Endodermal cell (in vitro differentiated cells): ENCODE measurements around the gene IKZF5. TPM values are rescaled to one million over a fixed set of nuclear protein-coding genes. Genes with fewer than 3 reads are reported as not detected.
A peak's percentile ranks its signal among the peaks of the same experiment; 100 is the strongest.

Experiments used
- DNase-seq: peaks from one replicate; pipeline ENCODE4 v3.0.0-alpha.2; 2017
- H3K27ac ChIP-seq: 2 replicates; pipeline ENCODE4 v1.5.1; 2013; ENCODE audit warnings: mild to moderate bottlenecking, low read depth, low read length, moderate library complexity
- H3K27me3 ChIP-seq: 2 replicates; pipeline ENCODE4 v1.6.1; 2013; ENCODE audit warnings: mild to moderate bottlenecking, low read length, moderate library complexity; ENCODE audit not compliant: insufficient read depth, control insufficient read depth, poor library complexity, severe bottlenecking
- H3K36me3 ChIP-seq: 2 replicates; pipeline ENCODE4 v1.7.0; 2013; ENCODE audit warnings: mild to moderate bottlenecking, low read length, moderate library complexity; ENCODE audit not compliant: control insufficient read depth, insufficient read depth
- H3K4me1 ChIP-seq: one replicate; pipeline ENCODE4 v1.7.0; 2013; ENCODE audit warnings: low read length; ENCODE audit not compliant: control insufficient read depth, insufficient read depth
- H3K4me3 ChIP-seq: 2 replicates; pipeline ENCODE4 v1.5.1; 2013; ENCODE audit warnings: mild to moderate bottlenecking, low read length, moderate library complexity
- H3K9ac ChIP-seq: 2 replicates; pipeline ENCODE4 v1.6.1; 2013; ENCODE audit warnings: mild to moderate bottlenecking, low read length, moderate library complexity; ENCODE audit not compliant: poor library complexity, severe bottlenecking; ENCODE audit errors: extremely low read depth
- H3K9me3 ChIP-seq: 2 replicates; pipeline ENCODE4 v1.6.1; 2013; ENCODE audit warnings: mild to moderate bottlenecking, low read length, moderate library complexity; ENCODE audit not compliant: control insufficient read depth
- H3K27ac Mint-ChIP-seq: 2 replicates; pipeline ENCODE4 v1.8.0; 2020; ENCODE audit warnings: mixed read lengths
- H3K27me3 Mint-ChIP-seq: 2 replicates; pipeline ENCODE4 v1.8.0; 2021; ENCODE audit warnings: mild to moderate bottlenecking, mixed read lengths; ENCODE audit not compliant: insufficient read depth
- H3K36me3 Mint-ChIP-seq: 2 replicates; pipeline ENCODE4 v1.8.0; 2020; ENCODE audit warnings: low read depth, mixed read lengths
- H3K4me1 Mint-ChIP-seq: 2 replicates; pipeline ENCODE4 v1.8.0; 2020; ENCODE audit warnings: mixed read lengths
- H3K4me3 Mint-ChIP-seq: 2 replicates; pipeline ENCODE4 v1.8.0; 2020; ENCODE audit warnings: mild to moderate bottlenecking, moderate library complexity, mixed read lengths
- H3K9me3 Mint-ChIP-seq: 2 replicates; pipeline ENCODE4 v1.8.0; 2020; ENCODE audit warnings: mild to moderate bottlenecking, mixed read lengths
- CTCF ChIP-seq: fragments of 200-600 bp; sonication (generic); conservative IDR thresholded peaks from 2 replicates; pipeline ENCODE4 v1.5.0; 2021; ENCODE audit warnings: antibody characterized with exemption, mild to moderate bottlenecking
- WGBS, 2 experiments: methylation state at CpG; one replicate each; pipeline versions ENCODE4 v1.1.5 to v1.1.7; 2013; ENCODE audit warnings: missing lambda C conversion rate in 2 of 2, mixed read lengths in 1 of 2; ENCODE audit not compliant: insufficient coverage in 1 of 2, insufficient read length in 1 of 2; 5-methylcytosine and 5-hydroxymethylcytosine counted together
- total RNA-seq, 2 donors: library from RNA; stranded (reverse); fragmentation: NEBNext Ultra II Directional in 1 of 2; extraction: Animal tissue kit (Norgen Biotek cat#: 25700) in 1 of 2; gene quantifications; 2 replicates in 1 of 2; 3 replicates in 1 of 2; pipeline ENCODE4 v1.2.1, GENCODE V29; 2021

Gene IKZF5
- total RNA-seq, 2 donors from 2014 or later, result 10.3 to 14.4 TPM

- H3K27ac Mint-ChIP-seq, result no peak overlapping the region
- Histone ChIP-seq H3K27me3 (no peaks in the 10 kb centered on the region), H3K9me3 (no peaks in the 10 kb centered on the region), H3K36me3 (peaks cover 12% of the 10 kb centered on the region), H3K4me3 (no peak overlapping the region), H3K9ac (no peak overlapping the region), H3K27ac (no peak overlapping the region), H3K4me1 (no peaks in the 10 kb centered on the region)
- H3K4me1 Mint-ChIP-seq, result peaks cover 20% of the 10 kb centered on the region
- no peak for DNase-seq
- H3K36me3 Mint-ChIP-seq, result peaks cover 20% of the 10 kb centered on the region
- no peaks in the 10 kb centered on the region for H3K9me3 Mint-ChIP-seq
- 94 to 100% methylated on average over 2 of the region's 2 CpGs for WGBS, 2 experiments
- no peak for TF ChIP-seq CTCF
- H3K27me3 Mint-ChIP-seq, result no peaks in the 10 kb centered on the region
- H3K4me3 Mint-ChIP-seq, result no peak overlapping the region
Observed at GRCh38 chr10:122984708-122985107, 23.9 kb downstream of the IKZF5 start.

DNA sequence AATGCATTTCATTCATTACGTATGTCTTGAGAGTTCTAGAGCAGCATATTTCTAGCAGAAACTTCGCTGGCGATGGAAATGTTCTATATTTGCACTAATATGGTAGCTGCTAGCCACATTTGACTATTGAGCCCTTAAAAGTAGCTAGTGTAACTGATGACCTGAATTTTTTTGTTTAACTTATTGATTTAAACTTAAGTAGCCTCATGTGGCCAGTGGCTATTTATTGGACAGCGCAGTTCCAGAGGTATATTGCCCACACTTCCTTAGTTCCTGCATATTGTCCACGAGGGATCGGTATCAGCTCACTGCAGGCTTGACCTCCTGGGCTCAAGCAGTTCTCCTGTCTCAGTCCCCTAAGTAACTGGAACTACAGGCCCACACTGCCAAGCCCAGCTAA lies 24.7 kb downstream of the IKZF5 start:
- Histone ChIP-seq H3K27ac (no peak overlapping the region), H3K27me3 (no peaks in the 10 kb centered on the region), H3K9me3 (no peaks in the 10 kb centered on the region), H3K4me3 (no peak overlapping the region), H3K36me3 (peaks cover 12% of the 10 kb centered on the region), H3K9ac (no peak overlapping the region), H3K4me1 (no peaks in the 10 kb centered on the region)
- peaks cover 20% of the 10 kb centered on the region for H3K4me1 Mint-ChIP-seq
- no peaks in the 10 kb centered on the region for H3K27me3 Mint-ChIP-seq
- H3K9me3 Mint-ChIP-seq, result no peaks in the 10 kb centered on the region
- no peak for DNase-seq
- TF ChIP-seq CTCF, result no peak
- H3K27ac Mint-ChIP-seq, result no peak overlapping the region
- H3K36me3 Mint-ChIP-seq, result peaks cover 20% of the 10 kb centered on the region
- no peak overlapping the region for H3K4me3 Mint-ChIP-seq
- 95 to 96% methylated on average over 6 of the region's 6 CpGs for WGBS, 2 experiments

GRCh38 chr10:122981066-122981464 lies 27.5 kb downstream of the IKZF5 start:
- peak; percentile 75 for TF ChIP-seq CTCF
- Histone ChIP-seq H3K9ac (no peak overlapping the region), H3K4me3 (peak overlapping the region; percentile 83), H3K27me3 (no peaks in the 10 kb centered on the region), H3K4me1 (no peaks in the 10 kb centered on the region), H3K36me3 (peaks cover 8% of the 10 kb centered on the region), H3K27ac (no peak overlapping the region), H3K9me3 (no peaks in the 10 kb centered on the region)
- H3K4me3 Mint-ChIP-seq, result peak overlapping the region; percentile 77
- no peak for DNase-seq
- H3K9me3 Mint-ChIP-seq, result no peaks in the 10 kb centered on the region
- H3K27me3 Mint-ChIP-seq, result peaks cover 8% of the 10 kb centered on the region
- peak overlapping the region; percentile 98 for H3K27ac Mint-ChIP-seq
- WGBS, 2 experiments, result 0 to 13% methylated on average over 1 to 3 of the region's 4 CpGs
- H3K4me1 Mint-ChIP-seq, result peaks cover 20% of the 10 kb centered on the region
- H3K36me3 Mint-ChIP-seq, result peaks cover 10% of the 10 kb centered on the region
